BLaER1 treated with 17β-estradiol and CSF1 and Interleukin-3, amounts not matched to agents 10 nM and 100 nM (cell line): ENCODE results near the gene INPP5A.
"Not testable (repeated sequence)": the region's sequence is repeated elsewhere in the genome, so short reads cannot be mapped to it uniquely, and the experiment has no call there.

ENCODE experiments used
- H3K27ac ChIP-seq, 11 experiments: shearing (Covaris generic); formaldehyde crosslinking; 2 replicates each; pipeline ENCODE4 v1.8.1; 2022
- H3K27me3 ChIP-seq, 11 experiments: shearing (Covaris generic); formaldehyde crosslinking; 2 replicates each; pipeline ENCODE4 v1.8.1; 2022
- H3K36me3 ChIP-seq, 11 experiments: shearing (Covaris generic); formaldehyde crosslinking; 2 replicates each; pipeline ENCODE4 v1.8.1; 2022
- H3K4me1 ChIP-seq, 10 experiments: shearing (Covaris generic); formaldehyde crosslinking; 2 replicates each; pipeline ENCODE4 v1.8.1; 2022
- H3K4me2 ChIP-seq, 11 experiments: shearing (Covaris generic); formaldehyde crosslinking; 2 replicates each; pipeline ENCODE4 v1.8.1; 2022
- H3K4me3 ChIP-seq, 10 experiments: shearing (Covaris generic); formaldehyde crosslinking; 2 replicates each; pipeline ENCODE4 v1.8.1; 2022
- H3K9ac ChIP-seq, 11 experiments: shearing (Covaris generic); formaldehyde crosslinking; 2 replicates each; pipeline ENCODE4 v1.8.1; 2022
- H3K9me3 ChIP-seq, 11 experiments: shearing (Covaris generic); formaldehyde crosslinking; replicated peaks in 1 of 11; 2 replicates each; pipeline ENCODE4 v1.8.1; 2022
- H4K20me1 ChIP-seq, 11 experiments: shearing (Covaris generic); formaldehyde crosslinking; 2 replicates each; pipeline ENCODE4 v1.8.1; 2022
- Cebpa-rat ChIP-seq, 11 experiments: shearing (Covaris generic); IDR thresholded peaks; 2 replicates each; pipeline ENCODE4 v1.8.1; 2022

Gene INPP5A

GRCh38 chr10:132502544-132503300 is 34.9 kb upstream of the INPP5A start:
- Histone ChIP-seq H3K4me1 (peaks cover 8 to 56% (median 34%) of the 10 kb centered on the region in 10 experiments), H4K20me1 (peaks cover 0 to 12% (median 0%) of the 10 kb centered on the region in 11 experiments; a peak in 3 of 22 replicates), H3K27ac (no peak overlapping the region), H3K4me2 (peak overlapping the region in 7 of 11 experiments; percentile 1 to 60 (median 33); a peak in 12 of 22 replicates), H3K27me3 (peaks cover 10 to 60% (median 32%) of the 10 kb centered on the region in 11 experiments), H3K9me3 (no peaks in the 10 kb centered on the region), H3K9ac (no peak overlapping the region), H3K4me3 (no peak overlapping the region), H3K36me3 (no peaks in the 10 kb centered on the region)
- TF ChIP-seq Cebpa-rat (IDR thresholded peaks at IDR 0.05), result no peak

- H3K4me1 ChIP-seq, result peaks cover 0 to 45% (median 23%) of the 10 kb centered on the region in 10 experiments; a peak in 15 of 20 replicates
- no peaks in the 10 kb centered on the region for H3K9me3 ChIP-seq
- no peak overlapping the region for H3K4me3 ChIP-seq
- H3K27me3 ChIP-seq, result peaks cover 4 to 50% (median 26%) of the 10 kb centered on the region in 11 experiments
- H3K9ac ChIP-seq, result no peak overlapping the region
- no peaks in the 10 kb centered on the region for H3K36me3 ChIP-seq
- no peak for TF ChIP-seq Cebpa-rat (IDR thresholded peaks at IDR 0.05)
- H4K20me1 ChIP-seq, result peaks cover 0 to 7% (median 0%) of the 10 kb centered on the region in 11 experiments; a peak in 2 of 22 replicates
- no peak overlapping the region for H3K27ac ChIP-seq
- peak overlapping the region in 4 of 11 experiments; percentile 11 to 60 (median 26); a peak in 4 of 22 replicates for H3K4me2 ChIP-seq
Observed at GRCh38 chr10:132503581-132504421, 33.8 kb upstream of the INPP5A start.

GRCh38 chr10:132504501-132505272 is 32.9 kb upstream of the INPP5A start:
- H4K20me1 ChIP-seq, result peaks cover 0 to 7% (median 0%) of the 10 kb centered on the region in 11 experiments; a peak in 2 of 22 replicates
- H3K4me2 ChIP-seq, result no peak overlapping the region
- peaks cover 4 to 45% (median 24%) of the 10 kb centered on the region in 11 experiments for H3K27me3 ChIP-seq
- no peak for TF ChIP-seq Cebpa-rat (IDR thresholded peaks at IDR 0.05)
- no peak overlapping the region for H3K4me3 ChIP-seq
- no peak overlapping the region for H3K9ac ChIP-seq
- no peak overlapping the region for H3K27ac ChIP-seq
- H3K36me3 ChIP-seq, result no peaks in the 10 kb centered on the region
- H3K4me1 ChIP-seq, result peaks cover 0 to 36% (median 19%) of the 10 kb centered on the region in 10 experiments; a peak in 15 of 20 replicates
- H3K9me3 ChIP-seq, result no peaks in the 10 kb centered on the region

GRCh38 chr10:132505546-132505945 is 32.0 kb upstream of the INPP5A start:
- Histone ChIP-seq H3K4me1 (peaks cover 0 to 32% (median 19%) of the 10 kb centered on the region in 10 experiments; a peak in 15 of 20 replicates), H3K27me3 (peaks cover 4 to 36% (median 24%) of the 10 kb centered on the region in 11 experiments)
- H3K4me3 ChIP-seq, H3K9me3 ChIP-seq, H3K27ac ChIP-seq, H3K9ac ChIP-seq, H4K20me1 ChIP-seq, H3K4me2 ChIP-seq, H3K36me3 ChIP-seq: not testable (repeated sequence)

- TF ChIP-seq Cebpa-rat (IDR thresholded peaks at IDR 0.05), result no peak
- Histone ChIP-seq H3K36me3 (no peaks in the 10 kb centered on the region), H3K27ac (no peak overlapping the region), H3K9ac (no peak overlapping the region), H4K20me1 (peaks cover 0 to 7% (median 0%) of the 10 kb centered on the region in 11 experiments; a peak in 2 of 22 replicates), H3K4me1 (peaks cover 0 to 20% (median 10%) of the 10 kb centered on the region in 10 experiments; a peak in 11 of 20 replicates), H3K4me3 (no peak overlapping the region), H3K4me2 (no peak overlapping the region), H3K27me3 (peaks cover 4 to 23% (median 19%) of the 10 kb centered on the region in 11 experiments), H3K9me3 (no peaks in the 10 kb centered on the region)
Observed at GRCh38 chr10:132506711-132507408, 30.7 kb upstream of the INPP5A start.

- H3K9ac ChIP-seq, result no peak overlapping the region
- H3K27me3 ChIP-seq, result peaks cover 4 to 18% (median 13%) of the 10 kb centered on the region in 11 experiments
- no peak overlapping the region for H3K27ac ChIP-seq
- H3K4me1 ChIP-seq, result peaks cover 0 to 14% (median 6%) of the 10 kb centered on the region in 10 experiments; a peak in 10 of 20 replicates
- no peak overlapping the region for H3K4me3 ChIP-seq
- H3K9me3 ChIP-seq, result no peaks in the 10 kb centered on the region
- H3K36me3 ChIP-seq, result no peaks in the 10 kb centered on the region
- no peak overlapping the region for H3K4me2 ChIP-seq
- peaks cover 0 to 7% (median 0%) of the 10 kb centered on the region in 11 experiments; a peak in 2 of 22 replicates for H4K20me1 ChIP-seq
- no peak for TF ChIP-seq Cebpa-rat (IDR thresholded peaks at IDR 0.05)
Observed at GRCh38 chr10:132507409-132507955, 30.1 kb upstream of the INPP5A start.

GRCh38 chr10:132507956-132508490 is 29.6 kb upstream of the INPP5A start:
- Histone ChIP-seq H3K9me3 (no peaks in the 10 kb centered on the region), H3K4me2 (no peak overlapping the region), H3K4me3 (no peak overlapping the region), H3K27me3 (peaks cover 4 to 12% (median 8%) of the 10 kb centered on the region in 11 experiments; a peak in 20 of 22 replicates), H4K20me1 (peaks cover 0 to 7% (median 0%) of the 10 kb centered on the region in 11 experiments; a peak in 2 of 22 replicates), H3K27ac (no peak overlapping the region), H3K9ac (no peak overlapping the region), H3K4me1 (peaks cover 0 to 8% (median 1%) of the 10 kb centered on the region in 10 experiments; a peak in 9 of 20 replicates), H3K36me3 (no peaks in the 10 kb centered on the region)
- no peak for TF ChIP-seq Cebpa-rat (IDR thresholded peaks at IDR 0.05)
